Activated B cell treated with CpG ODN at 0.5 μM for 24 hours (primary cell): ENCODE measurements around the gene OTUB2. TPM values are rescaled to one million over a fixed set of nuclear protein-coding genes. Genes with fewer than 3 reads are reported as not detected.

ENCODE experiments used
- ATAC-seq: fragments of 200-7000 bp; cut with Tn5 transposase; one replicate; pipeline ENCODE4 v1.10.0; 2021; ENCODE audit warnings: low read depth, mild to moderate bottlenecking, moderate library complexity
- CTCF ChIA-PET: fragments of 350-600 bp; sonication (Branson Sonifier 250); formaldehyde crosslinking; loops from one replicate; lab custom pipeline; 2021; ENCODE audit warnings: antibody characterized with exemption; lab: Charles Lee
- POLR2A ChIA-PET: fragments of 350-600 bp; sonication (Branson Sonifier 250); formaldehyde crosslinking; loops from one replicate; lab custom pipeline; 2021; ENCODE audit warnings: antibody characterized with exemption; lab: Charles Lee
- DNase-seq: peaks from one replicate; pipeline ENCODE4 v3.0.0; 2022
- H3K27ac Mint-ChIP-seq: one replicate; pipeline ENCODE4 v1.8.0; 2020; ENCODE audit warnings: mixed read lengths
- H3K27me3 Mint-ChIP-seq: one replicate; pipeline ENCODE4 v1.8.0; 2021; ENCODE audit warnings: mixed read lengths
- H3K36me3 Mint-ChIP-seq: one replicate; pipeline ENCODE4 v1.8.0; 2021; ENCODE audit warnings: low read depth, mixed read lengths
- H3K4me1 Mint-ChIP-seq: one replicate; pipeline ENCODE4 v1.8.0; 2021; ENCODE audit warnings: mixed read lengths
- H3K4me3 Mint-ChIP-seq: one replicate; pipeline ENCODE4 v1.8.0; 2020; ENCODE audit warnings: mild to moderate bottlenecking, mixed read lengths
- H3K9me3 Mint-ChIP-seq: one replicate; pipeline ENCODE4 v1.8.0; 2020; ENCODE audit warnings: mixed read lengths
- CTCF ChIP-seq: fragments of 200-600 bp; IDR thresholded peaks from one replicate; pipeline ENCODE4 v1.8.0; 2022; ENCODE audit warnings: antibody characterized with exemption, mild to moderate bottlenecking
- intact Hi-C: fragments of 100-400 bp; cut with micrococcal nuclease; formaldehyde crosslinking; loops from one replicate; pipeline ENCODE4 v1.15.1; 2024
- total RNA-seq: library from RNA; stranded (reverse); gene quantifications from 2 replicates; pipeline ENCODE4 v1.2.3, GENCODE V29; 2022

The OTUB2 gene
- total RNA-seq, 1 donor from 2014 or later, result not detected

GRCh38 chr14:94010625-94011024, 15.5 kb upstream of the OTUB2 start:
- Mint-ChIP-seq H3K4me1 (peaks cover 4% of the 10 kb centered on the region), H3K36me3 (no peaks in the 10 kb centered on the region), H3K27me3 (peaks cover 33% of the 10 kb centered on the region), H3K27ac (no peak overlapping the region), H3K9me3 (no peaks in the 10 kb centered on the region), H3K4me3 (no peak overlapping the region)
- POLR2A ChIA-PET, result no interaction called here
- ATAC-seq, result no peak
- intact Hi-C loops, result no loop called here
- TF ChIP-seq CTCF, result no peak
- CTCF ChIA-PET, result no interaction called here
- no peak for DNase-seq

- POLR2A ChIA-PET, result no interaction called here
- ATAC-seq, result no peak
- TF ChIP-seq CTCF, result no peak
- Mint-ChIP-seq H3K4me1 (peaks cover 4% of the 10 kb centered on the region), H3K4me3 (no peak overlapping the region), H3K9me3 (no peaks in the 10 kb centered on the region), H3K36me3 (no peaks in the 10 kb centered on the region), H3K27me3 (peaks cover 34% of the 10 kb centered on the region), H3K27ac (no peak overlapping the region)
- CTCF ChIA-PET, result no interaction called here
- intact Hi-C loops, result no loop called here
- no peak for DNase-seq
These were observed 14.3 kb upstream of the OTUB2 start for GRCh38 chr14:94011795-94012194.

DNA sequence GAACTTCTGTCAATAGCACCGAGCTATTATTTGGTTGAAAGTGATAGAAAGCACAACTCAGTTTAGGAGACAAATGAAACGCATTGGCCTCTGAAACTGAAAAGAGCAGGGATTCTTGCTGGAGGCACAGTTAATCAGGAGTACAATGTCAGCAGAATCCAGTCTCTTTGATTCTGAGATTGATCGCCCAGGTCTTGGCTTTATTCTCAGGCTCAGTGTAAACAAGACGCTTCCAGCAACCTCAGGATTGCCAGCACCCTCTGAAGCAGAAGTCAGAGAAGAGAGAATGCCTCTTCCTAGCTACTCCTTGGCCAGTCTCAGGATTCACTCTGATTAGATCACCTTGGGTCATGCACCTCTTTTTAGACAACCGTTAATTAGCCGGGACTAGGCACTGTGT, 11.8 kb upstream of the OTUB2 start:
- TF ChIP-seq CTCF, result no peak
- no peak for ATAC-seq
- POLR2A ChIA-PET, result no interaction called here
- Mint-ChIP-seq H3K9me3 (no peaks in the 10 kb centered on the region), H3K36me3 (no peaks in the 10 kb centered on the region), H3K27ac (no peak overlapping the region), H3K4me1 (peaks cover 4% of the 10 kb centered on the region), H3K27me3 (peaks cover 21% of the 10 kb centered on the region), H3K4me3 (no peak overlapping the region)
- intact Hi-C loops, result no loop called here
- DNase-seq, result no peak
- CTCF ChIA-PET, result interaction anchor here (0.6 to 0.8 kb wide), 2 partner anchors 75 to 123 kb away, joined by 3 read pairs; no protein-coding TSS in a partner anchor

- TF ChIP-seq CTCF, result no peak
- ChIA-PET CTCF (no interaction called here), POLR2A (no interaction called here)
- peaks cover 17% of the 10 kb centered on the region for H3K27me3 Mint-ChIP-seq
- peaks cover 4% of the 10 kb centered on the region for H3K4me1 Mint-ChIP-seq
- ATAC-seq, result no peak
- no peak for DNase-seq
- no peaks in the 10 kb centered on the region for H3K9me3 Mint-ChIP-seq
- no peak overlapping the region for H3K4me3 Mint-ChIP-seq
- intact Hi-C loops, result no loop called here
- H3K36me3 Mint-ChIP-seq, result no peaks in the 10 kb centered on the region
- H3K27ac Mint-ChIP-seq, result no peak overlapping the region
These were observed 10.9 kb upstream of the OTUB2 start for GRCh38 chr14:94015223-94015622.

GRCh38 chr14:94016446-94016976, 9.6 kb upstream of the OTUB2 start:
- H3K36me3 Mint-ChIP-seq, result no peaks in the 10 kb centered on the region
- POLR2A ChIA-PET, result no interaction called here
- no peaks in the 10 kb centered on the region for H3K9me3 Mint-ChIP-seq
- CTCF ChIA-PET, result no interaction called here
- intact Hi-C loops, result no loop called here
- peaks cover 11% of the 10 kb centered on the region for H3K27me3 Mint-ChIP-seq
- peaks cover 4% of the 10 kb centered on the region for H3K4me1 Mint-ChIP-seq
- no peak overlapping the region for H3K4me3 Mint-ChIP-seq
- H3K27ac Mint-ChIP-seq, result no peak overlapping the region
- no peak for TF ChIP-seq CTCF
- DNase-seq (no peak), ATAC-seq (no peak)
